Upper lobe of right lung (tissue), 1 donor: ENCODE data around the gene MGAT1. TPM values are rescaled to one million over a fixed set of nuclear protein-coding genes. Genes with fewer than 3 reads are reported as not detected.
A peak's percentile ranks its signal among the peaks of the same experiment; 100 is the strongest.

ENCODE experiments used
- ATAC-seq: fragments of 200-7000 bp; cut with Tn5 transposase; one replicate; pipeline ENCODE4 v1.9.1; 2020; ENCODE audit warnings: mild to moderate bottlenecking, moderate library complexity
- DNase-seq: peaks from one replicate; pipeline ENCODE4 v3.0.0-alpha.2; 2020
- H3K27ac ChIP-seq: fragments of 200-600 bp; one replicate; pipeline ENCODE4 v1.8.0; 2022
- H3K27me3 ChIP-seq: fragments of 200-600 bp; one replicate; pipeline ENCODE4 v1.8.0; 2022; ENCODE audit warnings: mild to moderate bottlenecking
- H3K36me3 ChIP-seq: fragments of 200-600 bp; one replicate; pipeline ENCODE4 v1.8.0; 2022
- H3K4me1 ChIP-seq: fragments of 200-600 bp; one replicate; pipeline ENCODE4 v1.8.0; 2022
- H3K4me3 ChIP-seq: fragments of 200-600 bp; one replicate; pipeline ENCODE4 v1.8.0; 2022; ENCODE audit warnings: mild to moderate bottlenecking
- H3K9me3 ChIP-seq: fragments of 200-600 bp; one replicate; pipeline ENCODE4 v1.8.0; 2022
- intact Hi-C: fragments of 100-400 bp; cut with DNase I; formaldehyde crosslinking; loops from one replicate; pipeline ENCODE4 v1.11.0; 2022
- long read RNA-seq: library from polyadenylated mRNA; unstranded; transcript quantifications from one replicate; pipeline ENCODE4 v2.0.0, GENCODE V29; 2021
- total RNA-seq: library from RNA; stranded (reverse); fragmentation: NEBNext Ultra II Directional; extraction: Animal tissue kit (Norgen Biotek cat#: 25700); gene quantifications from one replicate; pipeline ENCODE4 v1.2.1, GENCODE V29; 2021
- TF ChIP-seq, protein P1 (sequence below): fragments of 200-600 bp; IDR thresholded peaks from one replicate; pipeline ENCODE4 v1.8.0; 2022; ENCODE audit warnings: antibody characterized with exemption
- donor health status: DM: no; HTN: yes; CAD: no; lungs with severe emphysema.

The MGAT1 gene
- total RNA-seq: 216 TPM
- long read RNA-seq, transcript MGAT1-203 (3 exons, 3,077 nt): minor isoform, 62 of 710 reads
- long read RNA-seq, transcript MGAT1-204 (2 exons, 1,919 nt): minor isoform, 89 of 710 reads
- long read RNA-seq, transcript MGAT1-223 (2 exons, 619 nt): minor isoform, 14 of 710 reads
- long read RNA-seq, transcript MGAT1-201 (2 exons, 2,761 nt): major isoform, 359 of 710 reads
- long read RNA-seq, partial matches to known transcripts: 5 of 710 reads
- long read RNA-seq, other reads (novel, unspliced or antisense): 166 of 710 reads

DNA sequence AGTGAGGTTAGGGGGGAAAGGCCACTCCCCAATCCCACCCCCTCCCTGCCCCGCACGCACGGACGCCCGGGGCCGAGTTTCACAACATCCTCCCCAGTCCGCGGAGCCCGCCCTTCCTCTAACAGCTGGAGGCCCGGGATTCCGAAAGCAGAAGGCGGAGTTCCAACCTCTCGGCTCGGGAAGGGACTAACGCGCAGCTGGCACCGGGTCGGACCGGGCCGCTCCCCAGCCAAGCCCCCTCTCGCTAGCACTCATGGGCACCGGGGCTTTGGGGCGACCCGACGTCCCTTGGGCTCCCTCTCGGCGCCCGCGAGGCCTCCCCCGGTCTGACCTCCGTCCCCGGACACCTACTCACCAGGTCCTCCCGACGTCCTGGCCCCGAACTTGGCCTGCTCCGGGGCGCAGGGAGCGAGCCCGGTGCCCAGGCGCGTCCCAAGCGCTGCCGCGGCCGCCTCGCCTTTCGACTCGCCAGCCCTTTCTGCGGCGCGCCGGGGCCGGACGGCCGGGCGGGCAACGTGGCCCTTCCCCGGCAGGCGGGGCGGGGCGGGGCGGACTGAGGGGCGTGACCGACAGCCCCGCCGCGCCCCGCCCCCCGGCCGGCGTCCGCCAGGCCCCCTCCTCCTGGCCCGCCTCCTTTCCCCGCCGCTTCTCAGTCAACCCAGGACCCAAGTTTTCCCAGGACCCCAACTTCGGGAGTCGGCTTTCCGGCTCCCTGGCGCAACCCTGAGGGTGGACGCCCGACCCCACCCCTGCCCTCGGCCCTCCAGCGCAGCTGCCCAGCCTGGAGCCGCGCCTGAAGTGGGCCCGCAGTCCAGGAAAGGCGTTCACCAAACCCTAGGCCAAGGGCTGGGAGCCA, at the start of gene MGAT1:
MGAT1 (minus strand) TSS at position 482 of the 856 bp plus-strand sequence. CDS start 9,835 bp downstream, outside the sequence.
- intact Hi-C loops: no loop called here
- H3K27me3 ChIP-seq: no peaks in the 10 kb centered on the region
- TF ChIP-seq, protein P1, sequence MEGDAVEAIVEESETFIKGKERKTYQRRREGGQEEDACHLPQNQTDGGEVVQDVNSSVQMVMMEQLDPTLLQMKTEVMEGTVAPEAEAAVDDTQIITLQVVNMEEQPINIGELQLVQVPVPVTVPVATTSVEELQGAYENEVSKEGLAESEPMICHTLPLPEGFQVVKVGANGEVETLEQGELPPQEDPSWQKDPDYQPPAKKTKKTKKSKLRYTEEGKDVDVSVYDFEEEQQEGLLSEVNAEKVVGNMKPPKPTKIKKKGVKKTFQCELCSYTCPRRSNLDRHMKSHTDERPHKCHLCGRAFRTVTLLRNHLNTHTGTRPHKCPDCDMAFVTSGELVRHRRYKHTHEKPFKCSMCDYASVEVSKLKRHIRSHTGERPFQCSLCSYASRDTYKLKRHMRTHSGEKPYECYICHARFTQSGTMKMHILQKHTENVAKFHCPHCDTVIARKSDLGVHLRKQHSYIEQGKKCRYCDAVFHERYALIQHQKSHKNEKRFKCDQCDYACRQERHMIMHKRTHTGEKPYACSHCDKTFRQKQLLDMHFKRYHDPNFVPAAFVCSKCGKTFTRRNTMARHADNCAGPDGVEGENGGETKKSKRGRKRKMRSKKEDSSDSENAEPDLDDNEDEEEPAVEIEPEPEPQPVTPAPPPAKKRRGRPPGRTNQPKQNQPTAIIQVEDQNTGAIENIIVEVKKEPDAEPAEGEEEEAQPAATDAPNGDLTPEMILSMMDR: no peak
- ATAC-seq (peak; percentile 90), DNase-seq (peak; percentile 95)
- H3K4me1 ChIP-seq: peaks cover 81% of the 10 kb centered on the region
- no peaks in the 10 kb centered on the region for H3K9me3 ChIP-seq
- H3K4me3 ChIP-seq: peak within 1 kb of the TSS; percentile 96
- peak within 1 kb of the TSS; percentile 97 for H3K27ac ChIP-seq
- H3K36me3 ChIP-seq: peaks cover 23% of the 10 kb centered on the region

DNA sequence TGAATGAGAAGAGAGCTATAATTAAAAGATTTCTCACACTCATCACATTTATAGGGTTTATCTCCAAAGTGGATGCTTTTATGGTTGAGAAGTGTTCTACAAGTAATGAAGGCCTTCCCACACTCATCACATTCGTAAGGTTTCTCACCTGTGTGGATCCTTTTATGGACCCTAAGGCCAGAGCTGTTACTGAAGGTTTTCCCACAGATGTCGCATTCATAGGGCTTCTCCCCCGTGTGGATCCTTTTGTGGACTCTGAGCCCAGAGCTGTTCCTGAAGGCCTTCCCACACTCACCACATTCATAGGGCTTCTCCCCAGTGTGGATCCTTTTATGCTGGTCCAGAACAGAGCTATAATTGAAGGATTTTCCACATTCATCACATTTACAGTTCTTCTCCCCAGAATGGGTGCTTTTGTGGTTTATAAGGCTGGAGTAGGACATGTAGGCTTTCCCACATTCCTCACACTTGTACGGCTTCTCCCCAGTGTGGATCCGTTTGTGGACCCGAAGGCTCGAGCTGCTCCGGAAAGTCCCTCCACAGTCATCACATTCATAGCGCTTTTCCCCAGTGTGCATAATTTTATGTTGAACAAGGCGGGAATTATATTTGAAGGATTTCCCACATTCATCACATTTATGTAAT, 48.0 kb upstream of the MGAT1 start:
- DNase-seq (no peak), ATAC-seq (no peak)
- Histone ChIP-seq H3K9me3 (no peaks in the 10 kb centered on the region), H3K4me3 (no peak overlapping the region), H3K27ac (no peak overlapping the region), H3K27me3 (no peaks in the 10 kb centered on the region), H3K4me1 (no peaks in the 10 kb centered on the region), H3K36me3 (peaks cover 46% of the 10 kb centered on the region)
- intact Hi-C loops: loop anchor here (10.0 kb wide), 1 partner anchor 56 kb away; no protein-coding TSS in a partner anchor
- TF ChIP-seq, protein P1: no peak

DNA sequence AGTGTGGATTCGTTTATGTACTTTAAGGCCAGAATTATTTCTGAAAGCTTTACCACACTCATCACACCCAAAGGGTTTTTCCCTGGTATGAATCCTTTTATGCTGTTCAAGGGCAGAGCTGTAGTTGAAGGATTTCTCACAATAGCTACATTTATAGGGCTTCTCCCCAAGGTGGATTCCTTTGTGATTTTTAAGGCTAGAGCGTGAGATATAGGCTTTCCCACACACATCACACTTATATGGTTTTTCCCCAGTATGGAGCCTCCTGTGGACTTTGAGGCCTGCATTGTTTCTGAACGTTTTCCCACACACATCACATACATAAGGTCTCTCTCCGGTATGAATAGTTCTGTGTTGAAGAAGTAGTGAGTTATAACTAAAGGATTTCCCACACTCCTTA, 47.2 kb upstream of the MGAT1 start:
- DNase-seq (no peak), ATAC-seq (no peak)
- TF ChIP-seq, protein P1: no peak
- H3K9me3 ChIP-seq: no peaks in the 10 kb centered on the region
- H3K4me1 ChIP-seq: no peaks in the 10 kb centered on the region
- no peak overlapping the region for H3K4me3 ChIP-seq
- H3K27ac ChIP-seq: no peak overlapping the region
- H3K27me3 ChIP-seq: no peaks in the 10 kb centered on the region
- intact Hi-C loops: loop anchor here (10.0 kb wide), 1 partner anchor 55 kb away; no protein-coding TSS in a partner anchor
- peaks cover 39% of the 10 kb centered on the region for H3K36me3 ChIP-seq

DNA sequence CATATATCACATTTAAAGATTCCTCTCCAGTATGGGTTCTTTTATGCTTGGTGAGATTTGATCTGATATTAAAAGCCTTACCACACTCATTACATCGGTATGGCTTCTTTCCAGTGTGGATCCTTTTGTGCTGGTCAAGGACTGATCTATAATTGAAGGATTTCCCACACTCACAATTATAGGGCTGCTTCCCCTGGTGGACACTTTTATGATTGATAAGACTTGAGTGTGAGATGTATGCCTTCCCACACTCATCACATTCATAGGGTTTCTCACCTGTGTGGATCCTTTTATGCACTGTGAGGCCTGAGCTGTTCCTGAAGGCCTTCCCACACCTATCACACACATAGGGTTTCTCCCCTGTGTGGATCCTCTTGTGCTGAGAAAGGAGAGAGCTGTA, 46.3 kb upstream of the MGAT1 start:
- Histone ChIP-seq H3K4me1 (no peaks in the 10 kb centered on the region), H3K4me3 (no peak overlapping the region), H3K36me3 (peaks cover 32% of the 10 kb centered on the region), H3K27me3 (no peaks in the 10 kb centered on the region), H3K27ac (no peak overlapping the region), H3K9me3 (no peaks in the 10 kb centered on the region)
- DNase-seq (no peak), ATAC-seq (no peak)
- intact Hi-C loops: no loop called here
- TF ChIP-seq, protein P1: no peak

DNA sequence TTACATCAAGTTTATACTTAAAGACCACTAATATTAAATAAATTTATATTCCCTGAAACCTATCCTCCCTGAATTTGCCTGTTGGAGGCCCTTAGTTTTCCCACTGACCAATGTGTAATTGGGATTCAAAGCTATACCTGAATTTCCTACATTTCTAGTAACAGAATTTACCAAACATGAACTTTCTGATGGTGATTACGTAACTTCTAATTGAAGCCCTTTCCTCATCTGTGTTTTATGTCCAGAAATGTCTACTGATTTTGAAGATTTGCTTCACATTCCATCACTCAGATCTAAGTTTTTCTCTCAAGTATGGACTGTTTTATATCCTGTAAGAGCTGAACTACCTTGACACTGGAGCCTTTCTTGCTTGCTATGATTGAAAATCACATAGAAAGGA, 45.7 kb upstream of the MGAT1 start:
- H3K27me3 ChIP-seq: no peaks in the 10 kb centered on the region
- intact Hi-C loops: no loop called here
- no peak for DNase-seq
- no peak overlapping the region for H3K27ac ChIP-seq
- no peaks in the 10 kb centered on the region for H3K9me3 ChIP-seq
- TF ChIP-seq, protein P1: no peak
- peaks cover 32% of the 10 kb centered on the region for H3K36me3 ChIP-seq
- H3K4me1 ChIP-seq: no peaks in the 10 kb centered on the region
- ATAC-seq: no peak
- H3K4me3 ChIP-seq: no peak overlapping the region
